NCI-H2171 treated with DMSO at 0.1 percent for 48 hours (cell line): ENCODE data around the gene GSG1.
"Not testable (repeated sequence)": the region's sequence is repeated elsewhere in the genome, so short reads cannot be mapped to it uniquely, and the experiment has no call there.

Source experiments
- DNase-seq: peaks from one replicate; lab custom pipeline; 2025; lab: John Stamatoyannopoulos, UW

The GSG1 gene

GRCh38 chr12:13053617-13054016 lies 49.9 kb downstream of the GSG1 start:
- DNase-seq: not testable (repeated sequence)

- DNase-seq: no peak
These were observed 51.0 kb downstream of the GSG1 start for GRCh38 chr12:13052421-13052820.

GRCh38 chr12:13049816-13050215 lies 53.7 kb downstream of the GSG1 start:
- no peak for DNase-seq

- no peak for DNase-seq
These were observed 56.5 kb downstream of the GSG1 start for GRCh38 chr12:13046964-13047363.

GRCh38 chr12:13045816-13046215 lies 57.7 kb downstream of the GSG1 start:
- no peak for DNase-seq

GRCh38 chr12:13044906-13045299 lies 58.6 kb downstream of the GSG1 start:
- peak; percentile 8 for DNase-seq

GRCh38 chr12:13044002-13044905 lies 59.2 kb downstream of the GSG1 start, which contains the start of gene FAM234B:
FAM234B (plus strand) TSS chr12:13044381; CDS start chr12:13044404, 23 bp downstream.
- peak; percentile 62 for DNase-seq

- DNase-seq: no peak
These were observed 60.7 kb downstream of the GSG1 start for GRCh38 chr12:13042666-13043230.

GRCh38 chr12:13041224-13041623 lies 62.2 kb downstream of the GSG1 start:
- DNase-seq: no peak

GRCh38 chr12:13039328-13039956 lies 64.0 kb downstream of the GSG1 start:
- peak; percentile 9 for DNase-seq

GRCh38 chr12:13038491-13039161 lies 64.8 kb downstream of the GSG1 start:
- no peak for DNase-seq

- DNase-seq: no peak
These were observed 66.6 kb downstream of the GSG1 start for GRCh38 chr12:13036881-13037280.

- not testable (repeated sequence) for DNase-seq
These were observed 68.1 kb downstream of the GSG1 start for GRCh38 chr12:13035335-13035734.
